ENCODE measurements around the gene SORCS2. TPM values are rescaled to one million over a fixed set of nuclear protein-coding genes. Genes with fewer than 3 reads are reported as not detected.

SORCS2 gene
- polyA plus RNA-seq, 3 donors, result 0.46 to 0.55 TPM; not detected in 1

GRCh38 chr4:7535094-7535493, 342.8 kb downstream of the SORCS2 start:
- TF ChIP-seq CTCF (IDR thresholded peaks at IDR 0.05), result no peak
- 85% methylated on average over 10 of the region's 10 CpGs for WGBS (ENCODE audit: insufficient coverage)
- Histone ChIP-seq H4K20me1 (ENCODE audit: insufficient read depth, low read length) (no peaks in the 10 kb centered on the region), H2AFZ (ENCODE audit: insufficient read depth, low read depth, low read length, poor library complexity, severe bottlenecking) (no peak overlapping the region), H3K4me3 (replicated peaks in 1 of 3; ENCODE audit: low read depth in 2 of 3, low read length in 3 of 3) (no peak overlapping the region), H3K9ac (ENCODE audit: insufficient read depth, low read length, poor library complexity, severe bottlenecking) (no peak overlapping the region), H3K9me3 (replicated peaks in 1 of 2; ENCODE audit: control insufficient read depth in 1 of 2, insufficient read depth in 1 of 2, low read length in 2 of 2) (peaks cover under 1 to 23% of the 10 kb centered on the region in 2 donors), H3K79me2 (ENCODE audit: insufficient read depth, low read length) (no peaks in the 10 kb centered on the region), H3K4me2 (replicated peaks; ENCODE audit: extremely low read depth, low read length, poor library complexity, severe bottlenecking) (no peak overlapping the region), H3K27ac (ENCODE audit: low read depth in 1 of 2, low read length in 2 of 2) (no peak overlapping the region), H3K36me3 (replicated peaks in 1 of 2; ENCODE audit: control insufficient read depth in 1 of 2, insufficient read depth in 2 of 2, low read length in 2 of 2) (no peaks in the 10 kb centered on the region), H3K27me3 (ENCODE audit: control insufficient read depth in 2 of 2, insufficient read depth in 2 of 2, low read length in 2 of 2) (no peaks in the 10 kb centered on the region), H3K4me1 (ENCODE audit: control insufficient read depth in 1 of 2, insufficient read depth in 2 of 2, low read length in 2 of 2) (peaks cover under 1 to 7% of the 10 kb centered on the region in 2 donors)
- no peak for DNase-seq
- peaks cover 2% of the 10 kb centered on the region for H3K4me1 Mint-ChIP-seq
- no peak overlapping the region for H3K4me3 Mint-ChIP-seq
- H3K27me3 Mint-ChIP-seq (ENCODE audit: low read depth in 3 of 3), result peaks cover 6 to 18% (median 14%) of the 10 kb centered on the region in 3 donors
- intact Hi-C loops (cut with micrococcal nuclease), result loop anchor here in 1 of 2 donors (10.0 kb wide), 1 partner anchor 120 kb away; no protein-coding TSS in a partner anchor
- no peak overlapping the region for H3K27ac Mint-ChIP-seq
- H3K36me3 Mint-ChIP-seq, result no peaks in the 10 kb centered on the region
- peaks cover 10 to 24% (median 11%) of the 10 kb centered on the region in 7 donors for H3K9me3 Mint-ChIP-seq

- Histone ChIP-seq H3K79me2 (ENCODE audit: insufficient read depth, low read length) (no peaks in the 10 kb centered on the region), H3K9me3 (replicated peaks in 1 of 2; ENCODE audit: control insufficient read depth in 1 of 2, insufficient read depth in 1 of 2, low read length in 2 of 2) (peaks cover 5 to 27% of the 10 kb centered on the region in 2 donors), H3K27me3 (ENCODE audit: control insufficient read depth in 2 of 2, insufficient read depth in 2 of 2, low read length in 2 of 2) (no peaks in the 10 kb centered on the region), H3K4me1 (ENCODE audit: control insufficient read depth in 1 of 2, insufficient read depth in 2 of 2, low read length in 2 of 2) (peaks cover 4 to 11% of the 10 kb centered on the region in 2 donors), H3K36me3 (replicated peaks in 1 of 2; ENCODE audit: control insufficient read depth in 1 of 2, insufficient read depth in 2 of 2, low read length in 2 of 2) (no peaks in the 10 kb centered on the region), H3K4me2 (replicated peaks; ENCODE audit: extremely low read depth, low read length, poor library complexity, severe bottlenecking) (no peak overlapping the region), H4K20me1 (ENCODE audit: insufficient read depth, low read length) (no peaks in the 10 kb centered on the region), H3K4me3 (replicated peaks in 1 of 3; ENCODE audit: low read depth in 2 of 3, low read length in 3 of 3) (no peak overlapping the region), H3K9ac (ENCODE audit: insufficient read depth, low read length, poor library complexity, severe bottlenecking) (no peak overlapping the region), H2AFZ (ENCODE audit: insufficient read depth, low read depth, low read length, poor library complexity, severe bottlenecking) (no peak overlapping the region), H3K27ac (ENCODE audit: low read depth in 1 of 2, low read length in 2 of 2) (no peak overlapping the region)
- intact Hi-C loops (cut with micrococcal nuclease), result loop anchor here in 1 of 2 donors (10.0 kb wide), 1 partner anchor 119 kb away; no protein-coding TSS in a partner anchor
- Mint-ChIP-seq H3K4me3 (no peak overlapping the region), H3K4me1 (peaks cover 2% of the 10 kb centered on the region), H3K36me3 (no peaks in the 10 kb centered on the region), H3K27me3 (ENCODE audit: low read depth in 3 of 3) (peaks cover 6 to 15% (median 14%) of the 10 kb centered on the region in 3 donors), H3K9me3 (peaks cover 10 to 29% (median 13%) of the 10 kb centered on the region in 7 donors), H3K27ac (no peak overlapping the region)
- DNase-seq, result no peak
- no peak for TF ChIP-seq CTCF (IDR thresholded peaks at IDR 0.05)
- WGBS (ENCODE audit: insufficient coverage), result 94% methylated on average over 10 of the region's 11 CpGs
Measured at GRCh38 chr4:7535619-7536018, 343.3 kb downstream of the SORCS2 start.

Measured in CD14-positive monocyte (primary cell).